Astrocyte (in vitro differentiated cells and primary cell): ENCODE data around the gene MROH2A.

Experiments
- CTCF ChIP-seq: IDR thresholded peaks from 2 replicates; pipeline ENCODE4 v1.5.1; 2011; ENCODE audit warnings: low read depth, mild to moderate bottlenecking, inconsistent platforms, low read length, moderate library complexity; ENCODE audit not compliant: insufficient read depth
- EZH2 ChIP-seq: IDR thresholded peaks from 2 replicates; pipeline ENCODE4 v1.6.1; 2012; ENCODE audit warnings: mild to moderate bottlenecking, low read length, inconsistent platforms; ENCODE audit not compliant: insufficient read depth

DNA sequence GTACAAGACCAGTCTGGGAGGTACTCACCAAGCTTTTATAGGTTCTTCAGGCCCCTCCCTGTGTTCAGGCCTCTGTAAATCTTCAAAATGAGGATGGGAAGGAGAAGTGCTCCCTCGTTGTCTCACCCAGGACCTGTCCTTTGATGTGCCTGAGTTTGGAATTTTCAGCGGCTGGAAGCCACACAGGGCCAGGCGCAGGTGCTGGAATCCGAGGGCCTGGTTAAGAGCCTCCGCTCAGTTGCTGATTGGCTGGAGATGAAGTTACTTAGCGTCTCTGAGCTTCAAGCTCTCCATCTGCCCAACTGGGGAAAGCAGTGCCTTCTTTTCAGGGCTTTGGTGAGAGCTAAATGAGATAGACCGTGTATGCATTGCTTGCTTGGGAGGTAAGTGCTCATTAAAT is 46.2 kb downstream of the MROH2A start:
- TF ChIP-seq CTCF (no peak), EZH2 (no peak)
